T-cell (primary cell): ENCODE measurements around the gene NENF. TPM values are rescaled to one million over a fixed set of nuclear protein-coding genes. Genes with fewer than 3 reads are reported as not detected.

ENCODE experiments used
- ATAC-seq, 4 experiments: fragments of 200-7000 bp in 3 of 4; fragments of 150-1000 bp in 1 of 4; cut with Tn5 transposase; replicated peaks in 1 of 4; 1 replicate in 3 of 4; 2 replicates in 1 of 4; pipeline ENCODE4 v1.10.0; 2021; ENCODE audit warnings: moderate library complexity in 3 of 4, mild to moderate bottlenecking in 2 of 4, moderate number of reproducible peaks in 1 of 4
- CTCF ChIA-PET, 2 donors: fragments of 300-600 bp; sonication (Branson Sonifier 250); formaldehyde crosslinking; loops; one replicate each; lab custom pipeline; 2022; ENCODE audit warnings: antibody characterized with exemption in 2 of 2; lab: Charles Lee
- POLR2A ChIA-PET, 2 donors: fragments of 300-600 bp; sonication (Branson Sonifier 250); formaldehyde crosslinking; loops; one replicate each; lab custom pipeline; 2022; ENCODE audit warnings: antibody characterized with exemption in 2 of 2; lab: Charles Lee
- DNase-seq, 35 experiments: peaks; one replicate each; pipeline versions ENCODE4 v3.0.0 to v3.0.0-alpha.2; 2013 to 2023
- H3K27ac ChIP-seq: one replicate; pipeline ENCODE4 v1.5.1; 2013; ENCODE audit warnings: low read length
- H3K27me3 ChIP-seq, 2 experiments: replicated peaks in 1 of 2; 1 replicate in 1 of 2; 2 replicates in 1 of 2; pipeline versions ENCODE4 v1.6.1 to v1.7.0; 2013; ENCODE audit warnings: low read length in 1 of 2, mixed read lengths in 1 of 2; ENCODE audit not compliant: control insufficient read depth in 2 of 2, insufficient read depth in 2 of 2; ENCODE audit errors: extremely low read depth in 1 of 2
- H3K36me3 ChIP-seq, 2 donors: 1 replicate in 1 of 2; 2 replicates in 1 of 2; pipeline versions ENCODE4 v1.6.1 to v1.7.0; 2013; ENCODE audit warnings: low read length in 1 of 2; ENCODE audit not compliant: control insufficient read depth in 2 of 2, insufficient read depth in 1 of 2; ENCODE audit errors: extremely low read depth in 1 of 2
- H3K4me1 ChIP-seq, 2 experiments: 1 replicate in 1 of 2; 2 replicates in 1 of 2; pipeline versions ENCODE4 v1.6.1 to v1.7.0; 2013; ENCODE audit warnings: low read length in 2 of 2, mixed read lengths in 1 of 2; ENCODE audit not compliant: insufficient read depth in 2 of 2, control insufficient read depth in 1 of 2; ENCODE audit errors: extremely low read depth in 1 of 2
- H3K4me3 ChIP-seq, 2 donors: 1 replicate in 1 of 2; 2 replicates in 1 of 2; pipeline versions ENCODE4 v1.5.1 to v1.7.0; 2013; ENCODE audit warnings: mild to moderate bottlenecking in 2 of 2, low read length in 1 of 2, moderate library complexity in 1 of 2; ENCODE audit not compliant: control insufficient read depth in 1 of 2; ENCODE audit errors: extremely low read depth in 1 of 2
- H3K9me3 ChIP-seq: 2 replicates; pipeline ENCODE4 v1.7.0; 2013
- H3K27ac Mint-ChIP-seq, 2 donors: one replicate each; pipeline ENCODE4 v1.8.0; 2020 to 2021; ENCODE audit warnings: mild to moderate bottlenecking in 2 of 2, mixed read lengths in 2 of 2
- H3K27me3 Mint-ChIP-seq, 2 donors: one replicate each; pipeline ENCODE4 v1.8.0; 2021 to 2022; ENCODE audit warnings: mixed read lengths in 2 of 2
- H3K36me3 Mint-ChIP-seq: one replicate; pipeline ENCODE4 v1.8.0; 2021; ENCODE audit warnings: mixed read lengths
- H3K4me1 Mint-ChIP-seq, 3 donors: one replicate each; pipeline ENCODE4 v1.8.0; 2020 to 2022; ENCODE audit warnings: mixed read lengths in 3 of 3, mild to moderate bottlenecking in 1 of 3
- H3K4me3 Mint-ChIP-seq, 3 donors: one replicate each; pipeline ENCODE4 v1.8.0; 2020 to 2022; ENCODE audit warnings: mild to moderate bottlenecking in 3 of 3, mixed read lengths in 3 of 3, moderate library complexity in 3 of 3
- H3K9me3 Mint-ChIP-seq, 3 donors: one replicate each; pipeline ENCODE4 v1.8.0; 2020 to 2022; ENCODE audit warnings: mixed read lengths in 3 of 3
- WGBS: methylation state at CpG from one replicate; pipeline ENCODE4 v1.1.5; 2013; ENCODE audit warnings: missing lambda C conversion rate; ENCODE audit not compliant: insufficient coverage; 5-methylcytosine and 5-hydroxymethylcytosine counted together
- total RNA-seq, 35 experiments: library from RNA in 6 of 35; stranded (reverse) in 6 of 35; fragments of 120-200 nt in 1 of 35; gene quantifications; one replicate each; pipeline versions ENCODE4 v1.2.1 to v1.2.4 and lab custom pipeline; 2013 to 2026

The NENF gene
- total RNA-seq, 5 donors from 2014 or later (not counting 1 experiment from before 2014, with no cell fraction given): 17.4 to 29.3 (median 25.9) TPM

GRCh38 chr1:212461916-212462660 lies 29.4 kb downstream of the NENF start:
- peaks cover 0 to 15% of the 10 kb centered on the region in 2 experiments for H3K27me3 ChIP-seq
- Mint-ChIP-seq H3K4me1 (peaks cover 0 to 4% (median 0%) of the 10 kb centered on the region in 3 donors), H3K9me3 (no peaks in the 10 kb centered on the region), H3K27ac (no peak overlapping the region), H3K4me3 (no peak overlapping the region), H3K27me3 (no peaks in the 10 kb centered on the region), H3K36me3 (no peaks in the 10 kb centered on the region)
- ChIA-PET POLR2A (no interaction called here), CTCF (interaction anchor here in 1 of 2 donors (0.9 kb wide), 1 partner anchor 391 kb away, joined by 3 read pairs; no protein-coding TSS in a partner anchor)
- no peak for DNase-seq
- H3K27ac ChIP-seq: no peak overlapping the region
- no peaks in the 10 kb centered on the region for H3K36me3 ChIP-seq
- 77% methylated on average over 7 of the region's 13 CpGs for WGBS
- no peaks in the 10 kb centered on the region for H3K4me1 ChIP-seq
- no peak overlapping the region for H3K4me3 ChIP-seq
- H3K9me3 ChIP-seq: no peaks in the 10 kb centered on the region
- ATAC-seq: no peak

GRCh38 chr1:212463565-212464285 lies 31.0 kb downstream of the NENF start:
- WGBS: 92% methylated on average over 5 of the region's 7 CpGs
- Mint-ChIP-seq H3K36me3 (no peaks in the 10 kb centered on the region), H3K27me3 (no peaks in the 10 kb centered on the region), H3K27ac (no peak overlapping the region), H3K9me3 (no peaks in the 10 kb centered on the region), H3K4me3 (no peak overlapping the region), H3K4me1 (peaks cover 0 to under 1% (median 0%) of the 10 kb centered on the region in 3 donors)
- ChIA-PET POLR2A (interaction anchor here in 1 of 2 donors (0.6 kb wide), 1 partner anchor 315 kb away, joined by 8 read pairs; no protein-coding TSS in a partner anchor), CTCF (interaction anchor here (0.9 to 1.9 kb wide), 3 partner anchors 8 to 13 kb away, joined by 4 to 5 read pairs (median 4); no protein-coding TSS in a partner anchor)
- DNase-seq (no peak), ATAC-seq (no peak)
- Histone ChIP-seq H3K9me3 (no peaks in the 10 kb centered on the region), H3K27me3 (peaks cover 0 to 15% of the 10 kb centered on the region in 2 experiments), H3K27ac (no peak overlapping the region), H3K36me3 (no peaks in the 10 kb centered on the region), H3K4me1 (no peaks in the 10 kb centered on the region), H3K4me3 (no peak overlapping the region)

- ChIA-PET CTCF (interaction anchor here (0.6 to 1.9 kb wide), 5 partner anchors 9 to 795 kb away, joined by 3 to 6 read pairs (median 5); no protein-coding TSS in a partner anchor), POLR2A (interaction anchor here in 1 of 2 donors (0.6 kb wide), 1 partner anchor 630 kb away, joined by 10 read pairs; no protein-coding TSS in a partner anchor)
- Histone ChIP-seq H3K4me1 (no peaks in the 10 kb centered on the region), H3K27me3 (peaks cover 0 to 20% of the 10 kb centered on the region in 2 experiments), H3K27ac (no peak overlapping the region), H3K9me3 (no peaks in the 10 kb centered on the region), H3K4me3 (no peak overlapping the region), H3K36me3 (no peaks in the 10 kb centered on the region)
- DNase-seq (no peak), ATAC-seq (no peak)
- Mint-ChIP-seq H3K27me3 (no peaks in the 10 kb centered on the region), H3K27ac (no peak overlapping the region), H3K4me3 (no peak overlapping the region), H3K36me3 (no peaks in the 10 kb centered on the region), H3K4me1 (no peaks in the 10 kb centered on the region), H3K9me3 (no peaks in the 10 kb centered on the region)
- WGBS: 96% methylated on average over 3 of the region's 7 CpGs
Observed at GRCh38 chr1:212465311-212465710, 32.6 kb downstream of the NENF start.

- H3K27ac Mint-ChIP-seq: no peak overlapping the region
- Histone ChIP-seq H3K4me1 (no peaks in the 10 kb centered on the region), H3K4me3 (no peak overlapping the region), H3K27me3 (peaks cover 0 to 21% of the 10 kb centered on the region in 2 experiments), H3K9me3 (no peaks in the 10 kb centered on the region), H3K36me3 (no peaks in the 10 kb centered on the region), H3K27ac (no peak overlapping the region)
- H3K4me1 Mint-ChIP-seq: no peaks in the 10 kb centered on the region
- no peak overlapping the region for H3K4me3 Mint-ChIP-seq
- no CpG with 5 or more reads among the region's 2 CpGs for WGBS
- DNase-seq (no peak), ATAC-seq (no peak)
- no peaks in the 10 kb centered on the region for H3K36me3 Mint-ChIP-seq
- ChIA-PET POLR2A (no interaction called here), CTCF (interaction anchor here in 1 of 2 donors (0.7 to 0.9 kb wide), 2 partner anchors 10 to 56 kb away, joined by 3 to 6 read pairs; no protein-coding TSS in a partner anchor)
- H3K9me3 Mint-ChIP-seq: no peaks in the 10 kb centered on the region
- H3K27me3 Mint-ChIP-seq: no peaks in the 10 kb centered on the region
Observed at GRCh38 chr1:212466437-212466836, 33.7 kb downstream of the NENF start.

GRCh38 chr1:212466898-212467650 lies 34.4 kb downstream of the NENF start:
- Mint-ChIP-seq H3K36me3 (no peaks in the 10 kb centered on the region), H3K27ac (no peak overlapping the region), H3K9me3 (no peaks in the 10 kb centered on the region), H3K4me1 (no peaks in the 10 kb centered on the region), H3K27me3 (no peaks in the 10 kb centered on the region), H3K4me3 (no peak overlapping the region)
- H3K9me3 ChIP-seq: no peaks in the 10 kb centered on the region
- H3K4me1 ChIP-seq: no peaks in the 10 kb centered on the region
- POLR2A ChIA-PET: no interaction called here
- H3K36me3 ChIP-seq: no peaks in the 10 kb centered on the region
- CTCF ChIA-PET: interaction anchor here (0.7 to 1.7 kb wide), 3 partner anchors 11 to 306 kb away, joined by 3 read pairs; no protein-coding TSS in a partner anchor
- ATAC-seq (no peak), DNase-seq (no peak)
- H3K27ac ChIP-seq: no peak overlapping the region
- no peak overlapping the region for H3K4me3 ChIP-seq
- 66% methylated on average over 3 of the region's 11 CpGs for WGBS
- H3K27me3 ChIP-seq: peaks cover 0 to 21% of the 10 kb centered on the region in 2 experiments
